ENCODE data around the gene ZSCAN32. TPM values are rescaled to one million over a fixed set of nuclear protein-coding genes. Genes with fewer than 3 reads are reported as not detected.

Gene ZSCAN32
- total RNA-seq, 2 donors from 2014 or later, result 4.2 to 9.4 TPM

GRCh38 chr16:3431779-3432219, 31.0 kb upstream of the ZSCAN32 start:
- Histone ChIP-seq H3K27ac (no peak overlapping the region), H3K36me3 (peaks cover 16% of the 10 kb centered on the region), H3K4me3 (peak overlapping the region in 1 of 2 donors; percentile 26), H3K27me3 (no peaks in the 10 kb centered on the region), H3K9me3 (peaks cover 0 to 9% of the 10 kb centered on the region in 2 donors), H3K4me1 (no peaks in the 10 kb centered on the region)
- no peak for TF ChIP-seq CTCF (IDR thresholded peaks at IDR 0.05)
- no peak for DNase-seq (ENCODE audit: low spot score)

GRCh38 chr16:3413730-3414379, 13.1 kb upstream of the ZSCAN32 start:
- H3K36me3 ChIP-seq, result peaks cover 10% of the 10 kb centered on the region
- H3K4me3 ChIP-seq, result no peak overlapping the region
- H3K27ac ChIP-seq, result no peak overlapping the region
- no peak for TF ChIP-seq CTCF (IDR thresholded peaks at IDR 0.05)
- peaks cover 17 to 81% of the 10 kb centered on the region in 2 donors for H3K9me3 ChIP-seq
- DNase-seq (ENCODE audit: low spot score), result no peak
- no peaks in the 10 kb centered on the region for H3K4me1 ChIP-seq
- no peaks in the 10 kb centered on the region for H3K27me3 ChIP-seq

GRCh38 chr16:3408561-3409197, 7.9 kb upstream of the ZSCAN32 start:
- Histone ChIP-seq H3K27ac (no peak overlapping the region), H3K9me3 (peaks cover 41 to 97% of the 10 kb centered on the region in 2 donors), H3K4me3 (no peak overlapping the region), H3K27me3 (no peaks in the 10 kb centered on the region), H3K36me3 (peaks cover 60% of the 10 kb centered on the region), H3K4me1 (no peaks in the 10 kb centered on the region)
- TF ChIP-seq CTCF (IDR thresholded peaks at IDR 0.05), result no peak
- no peak for DNase-seq (ENCODE audit: low spot score)

- Histone ChIP-seq H3K27ac (peak overlapping the region; percentile 86 to 90), H3K9me3 (peaks cover 5 to 41% of the 10 kb centered on the region in 2 donors), H3K4me1 (peaks cover 0 to 18% of the 10 kb centered on the region in 2 donors), H3K4me3 (peak overlapping the region; percentile 90 to 94), H3K36me3 (peaks cover 42% of the 10 kb centered on the region), H3K27me3 (no peaks in the 10 kb centered on the region)
- TF ChIP-seq CTCF (IDR thresholded peaks at IDR 0.05), result no peak
- DNase-seq (ENCODE audit: low spot score), result no peak
These were observed 1.1 kb upstream of the ZSCAN32 start for GRCh38 chr16:3401719-3402397.

GRCh38 chr16:3400446-3400778, 392 bp downstream of the ZSCAN32 start:
- Histone ChIP-seq H3K27ac (peak overlapping the region; percentile 86 to 90), H3K4me1 (peaks cover 0 to 18% of the 10 kb centered on the region in 2 donors), H3K4me3 (peak overlapping the region; percentile 90 to 94), H3K27me3 (no peaks in the 10 kb centered on the region), H3K9me3 (peaks cover 0 to 33% of the 10 kb centered on the region in 2 donors), H3K36me3 (peaks cover 39% of the 10 kb centered on the region)
- DNase-seq (ENCODE audit: low spot score), result no peak
- no peak for TF ChIP-seq CTCF (IDR thresholded peaks at IDR 0.05)
